ENCODE data around the gene NWD2.

Gene NWD2

GRCh38 chr4:37370052-37370451 lies 125.5 kb downstream of the NWD2 start:
- H3K27me3 ChIP-seq (ENCODE audit: insufficient read depth, poor library complexity, severe bottlenecking) = peaks cover 3% of the 10 kb centered on the region
- H3K27ac ChIP-seq (replicated peaks) = no peak overlapping the region
- no peak overlapping the region for H3K4me3 ChIP-seq (replicated peaks; ENCODE audit: insufficient read depth, low read length)
- TF ChIP-seq POLR2AphosphoS5 (IDR thresholded peaks at IDR 0.05; ENCODE audit: low read depth) (no peak), GABPA (IDR thresholded peaks at IDR 0.05; ENCODE audit: low read depth) (no peak)
- no peak for DNase-seq (ENCODE audit: low read depth in 1 of 2, low spot score in 1 of 2)

- Histone ChIP-seq H3K27ac (replicated peaks) (no peak overlapping the region), H3K27me3 (ENCODE audit: insufficient read depth, poor library complexity, severe bottlenecking) (peaks cover 4% of the 10 kb centered on the region), H3K4me3 (replicated peaks; ENCODE audit: insufficient read depth, low read length) (no peak overlapping the region)
- TF ChIP-seq POLR2AphosphoS5 (IDR thresholded peaks at IDR 0.05; ENCODE audit: low read depth) (no peak), SPI1 (IDR thresholded peaks at IDR 0.05; ENCODE audit: borderline replicate concordance, low read depth) (no peak), GABPA (IDR thresholded peaks at IDR 0.05; ENCODE audit: low read depth) (no peak)
- TF ChIP-seq, protein P1, sequence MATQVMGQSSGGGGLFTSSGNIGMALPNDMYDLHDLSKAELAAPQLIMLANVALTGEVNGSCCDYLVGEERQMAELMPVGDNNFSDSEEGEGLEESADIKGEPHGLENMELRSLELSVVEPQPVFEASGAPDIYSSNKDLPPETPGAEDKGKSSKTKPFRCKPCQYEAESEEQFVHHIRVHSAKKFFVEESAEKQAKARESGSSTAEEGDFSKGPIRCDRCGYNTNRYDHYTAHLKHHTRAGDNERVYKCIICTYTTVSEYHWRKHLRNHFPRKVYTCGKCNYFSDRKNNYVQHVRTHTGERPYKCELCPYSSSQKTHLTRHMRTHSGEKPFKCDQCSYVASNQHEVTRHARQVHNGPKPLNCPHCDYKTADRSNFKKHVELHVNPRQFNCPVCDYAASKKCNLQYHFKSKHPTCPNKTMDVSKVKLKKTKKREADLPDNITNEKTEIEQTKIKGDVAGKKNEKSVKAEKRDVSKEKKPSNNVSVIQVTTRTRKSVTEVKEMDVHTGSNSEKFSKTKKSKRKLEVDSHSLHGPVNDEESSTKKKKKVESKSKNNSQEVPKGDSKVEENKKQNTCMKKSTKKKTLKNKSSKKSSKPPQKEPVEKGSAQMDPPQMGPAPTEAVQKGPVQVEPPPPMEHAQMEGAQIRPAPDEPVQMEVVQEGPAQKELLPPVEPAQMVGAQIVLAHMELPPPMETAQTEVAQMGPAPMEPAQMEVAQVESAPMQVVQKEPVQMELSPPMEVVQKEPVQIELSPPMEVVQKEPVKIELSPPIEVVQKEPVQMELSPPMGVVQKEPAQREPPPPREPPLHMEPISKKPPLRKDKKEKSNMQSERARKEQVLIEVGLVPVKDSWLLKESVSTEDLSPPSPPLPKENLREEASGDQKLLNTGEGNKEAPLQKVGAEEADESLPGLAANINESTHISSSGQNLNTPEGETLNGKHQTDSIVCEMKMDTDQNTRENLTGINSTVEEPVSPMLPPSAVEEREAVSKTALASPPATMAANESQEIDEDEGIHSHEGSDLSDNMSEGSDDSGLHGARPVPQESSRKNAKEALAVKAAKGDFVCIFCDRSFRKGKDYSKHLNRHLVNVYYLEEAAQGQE (IDR thresholded peaks at IDR 0.05; ENCODE audit: insufficient replicate concordance, low read depth) = no peak
- no peak for DNase-seq (ENCODE audit: low read depth in 1 of 2, low spot score in 1 of 2)
Observed at GRCh38 chr4:37381040-37381668, 136.6 kb downstream of the NWD2 start.

- Histone ChIP-seq H3K27ac (replicated peaks) (no peak overlapping the region), H3K27me3 (ENCODE audit: insufficient read depth, poor library complexity, severe bottlenecking) (peaks cover 2% of the 10 kb centered on the region), H3K4me3 (replicated peaks; ENCODE audit: insufficient read depth, low read length) (no peak overlapping the region)
- TF ChIP-seq, protein P2, sequence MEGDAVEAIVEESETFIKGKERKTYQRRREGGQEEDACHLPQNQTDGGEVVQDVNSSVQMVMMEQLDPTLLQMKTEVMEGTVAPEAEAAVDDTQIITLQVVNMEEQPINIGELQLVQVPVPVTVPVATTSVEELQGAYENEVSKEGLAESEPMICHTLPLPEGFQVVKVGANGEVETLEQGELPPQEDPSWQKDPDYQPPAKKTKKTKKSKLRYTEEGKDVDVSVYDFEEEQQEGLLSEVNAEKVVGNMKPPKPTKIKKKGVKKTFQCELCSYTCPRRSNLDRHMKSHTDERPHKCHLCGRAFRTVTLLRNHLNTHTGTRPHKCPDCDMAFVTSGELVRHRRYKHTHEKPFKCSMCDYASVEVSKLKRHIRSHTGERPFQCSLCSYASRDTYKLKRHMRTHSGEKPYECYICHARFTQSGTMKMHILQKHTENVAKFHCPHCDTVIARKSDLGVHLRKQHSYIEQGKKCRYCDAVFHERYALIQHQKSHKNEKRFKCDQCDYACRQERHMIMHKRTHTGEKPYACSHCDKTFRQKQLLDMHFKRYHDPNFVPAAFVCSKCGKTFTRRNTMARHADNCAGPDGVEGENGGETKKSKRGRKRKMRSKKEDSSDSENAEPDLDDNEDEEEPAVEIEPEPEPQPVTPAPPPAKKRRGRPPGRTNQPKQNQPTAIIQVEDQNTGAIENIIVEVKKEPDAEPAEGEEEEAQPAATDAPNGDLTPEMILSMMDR (IDR thresholded peaks at IDR 0.05; ENCODE audit: insufficient read depth, low read length) = peak; percentile 10
- no peak for TF ChIP-seq POLR2AphosphoS5 (IDR thresholded peaks at IDR 0.05; ENCODE audit: low read depth)
- peak in 1 of 2 experiments; percentile 44 for DNase-seq (ENCODE audit: low read depth in 1 of 2, low spot score in 1 of 2)
Observed at GRCh38 chr4:37383579-37384229, 139.2 kb downstream of the NWD2 start.

- no peak for DNase-seq (ENCODE audit: low read depth in 1 of 2, low spot score in 1 of 2)
- peaks cover 2% of the 10 kb centered on the region for H3K27me3 ChIP-seq (ENCODE audit: insufficient read depth, poor library complexity, severe bottlenecking)
- H3K27ac ChIP-seq (replicated peaks) = no peak overlapping the region
- TF ChIP-seq, protein P2 (IDR thresholded peaks at IDR 0.05; ENCODE audit: insufficient read depth, low read length) = no peak
- TF ChIP-seq GABPA (IDR thresholded peaks at IDR 0.05; ENCODE audit: low read depth) = no peak
- no peak overlapping the region for H3K4me3 ChIP-seq (replicated peaks; ENCODE audit: insufficient read depth, low read length)
Observed at GRCh38 chr4:37385424-37385823, 140.9 kb downstream of the NWD2 start.

DNA sequence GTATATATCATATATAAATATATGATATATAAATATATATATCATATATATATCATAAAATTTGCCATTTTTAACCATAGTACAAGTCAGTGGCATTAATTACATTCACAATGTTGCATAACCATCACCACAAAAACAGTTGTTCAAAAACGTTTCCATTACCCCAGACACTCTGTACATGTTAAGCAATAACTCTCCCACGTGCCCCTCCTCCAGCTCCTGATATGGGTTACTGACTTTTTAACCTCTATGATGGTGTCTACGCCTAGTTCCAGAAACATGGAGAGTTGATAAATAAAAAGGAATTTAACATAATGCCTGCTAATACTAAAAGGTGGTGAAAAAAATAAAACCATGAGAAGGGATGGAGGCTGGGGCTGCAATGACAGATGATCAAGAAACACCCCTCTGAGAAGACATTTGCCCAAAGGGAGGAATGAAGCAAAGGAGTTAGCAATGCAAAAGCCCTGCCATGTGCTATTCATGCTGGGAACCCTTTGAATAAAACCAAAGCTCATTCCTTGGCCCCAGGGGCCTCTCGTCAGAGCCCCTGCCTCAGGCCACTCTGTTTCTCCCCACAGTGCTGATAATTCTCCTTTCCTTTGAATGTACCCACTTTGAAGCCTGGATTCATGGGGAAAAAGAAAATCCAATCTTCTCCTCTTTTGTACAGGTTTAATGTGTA lies 144.3 kb downstream of the NWD2 start:
- TF ChIP-seq, protein P2 (IDR thresholded peaks at IDR 0.05; ENCODE audit: insufficient read depth, low read length) = no peak
- TF ChIP-seq, protein P1 (IDR thresholded peaks at IDR 0.05; ENCODE audit: insufficient replicate concordance, low read depth) = no peak
- peak; percentile 79 for TF ChIP-seq POLR2AphosphoS5 (IDR thresholded peaks at IDR 0.05; ENCODE audit: low read depth)
- no peak for TF ChIP-seq SPI1 (IDR thresholded peaks at IDR 0.05; ENCODE audit: borderline replicate concordance, low read depth)
- TF ChIP-seq GABPA (IDR thresholded peaks at IDR 0.05; ENCODE audit: low read depth) = no peak
- peak; percentile 83 to 88 for DNase-seq (ENCODE audit: low read depth in 1 of 2, low spot score in 1 of 2)
- Histone ChIP-seq H3K27ac (replicated peaks) (peak overlapping the region; percentile 77), H3K4me3 (replicated peaks; ENCODE audit: insufficient read depth, low read length) (no peak overlapping the region), H3K27me3 (ENCODE audit: insufficient read depth, poor library complexity, severe bottlenecking) (no peaks in the 10 kb centered on the region)
